AG09309 (cell line): ENCODE data around the gene SLC16A12.
"Not testable (repeated sequence)": the region's sequence is repeated elsewhere in the genome, so short reads cannot be mapped to it uniquely, and the experiment has no call there.

Source experiments
- DNase-seq: peaks from one replicate; pipeline ENCODE4 v3.0.0-alpha.2; 2010; ENCODE audit warnings: low read depth
- H3K4me3 ChIP-seq: 2 replicates; pipeline ENCODE4 v1.5.1; 2011; ENCODE audit warnings: mild to moderate bottlenecking, low read depth, low read length, moderate library complexity; ENCODE audit not compliant: control insufficient read depth
- CTCF ChIP-seq: IDR thresholded peaks from 2 replicates; pipeline ENCODE4 v1.5.1; 2011; ENCODE audit warnings: mild to moderate bottlenecking, low read depth, low read length, inconsistent platforms; ENCODE audit not compliant: insufficient read depth, control insufficient read depth; ENCODE audit errors: missing control alignments

Gene SLC16A12

GRCh38 chr10:89549510-89549909 lies 14.1 kb upstream of the SLC16A12 start:
- DNase-seq = no peak
- H3K4me3 ChIP-seq = no peak overlapping the region
- TF ChIP-seq CTCF = no peak

GRCh38 chr10:89548673-89549072 lies 13.3 kb upstream of the SLC16A12 start:
- TF ChIP-seq CTCF = no peak
- DNase-seq = no peak
- no peak overlapping the region for H3K4me3 ChIP-seq

GRCh38 chr10:89547853-89548513 lies 12.6 kb upstream of the SLC16A12 start:
- TF ChIP-seq CTCF = no peak
- DNase-seq = no peak
- no peak overlapping the region for H3K4me3 ChIP-seq

- H3K4me3 ChIP-seq = not testable (repeated sequence)
These were observed 11.3 kb upstream of the SLC16A12 start for GRCh38 chr10:89546651-89547050.

GRCh38 chr10:89543841-89544240 lies 8.4 kb upstream of the SLC16A12 start:
- TF ChIP-seq CTCF = no peak
- DNase-seq = no peak
- no peak overlapping the region for H3K4me3 ChIP-seq

More at GRCh38 chr10:89546651-89547050, 11.3 kb upstream of the SLC16A12 start:
- not testable (repeated sequence) for DNase-seq

GRCh38 chr10:89540420-89540949 lies 5.1 kb upstream of the SLC16A12 start:
- no peak overlapping the region for H3K4me3 ChIP-seq
- DNase-seq = no peak
- TF ChIP-seq CTCF = no peak

- no peak for TF ChIP-seq CTCF
- no peak for DNase-seq
- no peak overlapping the region for H3K4me3 ChIP-seq
These were observed 2.0 kb upstream of the SLC16A12 start for GRCh38 chr10:89537364-89537763.
